Measurements from ENCODE around the gene CAB39L. TPM values are rescaled to one million over a fixed set of nuclear protein-coding genes. Genes with fewer than 3 reads are reported as not detected.
A peak's percentile ranks its signal among the peaks of the same experiment; 100 is the strongest.

Gene CAB39L
- 10 to 100 TPM in 3 of 5 donors, 1 to 10 TPM in 2; 8.2 to 13.0 (median 10.1) TPM for polyA plus RNA-seq (ENCODE audit: insufficient read depth in 1 of 5, insufficient read length in 5 of 5, low replicate concordance in 1 of 5)
- long read RNA-seq, donor 1, partial matches to known transcripts: 21 of 23 reads
- long read RNA-seq, donor 1, other reads (novel, unspliced or antisense): 0 of 23 reads
- long read RNA-seq, donor 2, partial matches to known transcripts: 0 of 1 reads
- long read RNA-seq, donor 2, other reads (novel, unspliced or antisense): 0 of 1 reads
- long read RNA-seq, donor 3, partial matches to known transcripts: 0 of 2 reads
- long read RNA-seq, donor 3, other reads (novel, unspliced or antisense): 0 of 2 reads
- long read RNA-seq, donor 4: 0 reads
- long read RNA-seq, donor 5, partial matches to known transcripts: 0 of 4 reads
- long read RNA-seq, donor 5, other reads (novel, unspliced or antisense): 0 of 4 reads
- long read RNA-seq, donor 6, partial matches to known transcripts: 0 of 1 reads
- long read RNA-seq, donor 6, other reads (novel, unspliced or antisense): 0 of 1 reads
- long read RNA-seq, donor 7, partial matches to known transcripts: 8 of 8 reads
- long read RNA-seq, donor 7, other reads (novel, unspliced or antisense): 0 of 8 reads
- long read RNA-seq, donor 8: 0 reads

DNA sequence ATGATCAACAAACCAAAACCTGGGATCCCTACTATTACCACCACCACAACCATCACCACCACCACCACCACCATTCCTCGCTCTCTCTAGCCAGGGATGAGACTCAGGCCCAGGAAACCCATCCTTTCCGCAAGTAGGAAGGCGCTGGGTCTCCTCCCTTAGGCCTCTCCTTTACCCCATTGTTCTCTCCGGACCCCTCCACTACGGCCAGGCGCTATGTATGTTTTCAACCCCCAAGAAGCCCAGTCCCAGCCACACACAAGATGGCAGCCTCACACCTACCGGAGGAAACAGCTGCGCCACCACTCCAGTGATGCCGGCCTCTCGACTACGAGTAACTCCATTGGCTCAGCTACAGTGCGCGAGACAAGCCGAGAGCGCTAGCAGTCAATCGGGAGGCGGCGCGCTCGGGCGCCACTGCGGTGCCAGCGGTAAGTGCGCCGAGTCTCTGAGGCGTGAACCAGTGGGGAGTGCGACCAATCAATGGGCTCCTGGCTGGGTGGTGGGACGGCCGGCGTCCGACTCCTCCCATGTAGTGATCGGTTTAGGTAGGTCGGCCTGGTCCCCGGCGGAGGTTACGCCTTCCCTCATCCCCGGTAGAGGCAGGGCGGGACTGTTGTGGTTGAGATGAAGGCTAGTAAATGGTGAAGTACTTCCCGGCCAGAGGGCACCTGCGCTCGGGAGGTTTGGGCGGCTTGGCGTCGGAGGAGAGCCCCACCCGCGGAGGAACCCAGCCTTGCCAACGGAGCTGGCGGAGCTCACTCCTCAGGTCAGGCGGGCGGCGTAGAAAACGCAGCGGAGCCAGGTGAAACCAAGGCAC, at the start of gene CAB39L, which contains the start of gene SETDB2:
Gene CAB39L (minus strand): TSS at position 361 of the 820 bp plus-strand sequence. CDS start 61,154 bp downstream, outside the sequence.
Gene SETDB2 (plus strand): TSS at position 571 of the 820 bp plus-strand sequence. CDS start 7,620 bp downstream, outside the sequence.
- DNase-seq: peak; percentile 98

DNA sequence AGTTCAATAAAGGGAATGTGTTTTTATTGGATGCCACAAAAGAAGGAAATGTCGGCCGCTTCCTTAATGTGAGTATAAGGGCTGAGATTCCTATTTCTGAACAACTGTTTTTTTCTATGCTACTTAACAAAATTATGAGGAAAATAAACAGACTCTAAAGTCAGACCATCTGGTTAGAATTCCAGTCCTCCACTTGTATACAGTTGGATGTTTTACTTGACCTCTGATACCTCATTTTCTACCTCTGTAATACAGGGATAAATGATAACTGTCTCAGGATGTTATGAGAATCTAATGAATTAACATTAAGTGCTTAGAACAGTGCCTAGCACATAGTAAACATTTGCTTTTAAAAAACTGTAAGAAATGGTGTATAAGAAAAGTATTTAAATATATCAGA, 44.7 kb upstream of the CAB39L start:
- no peak for DNase-seq

DNA sequence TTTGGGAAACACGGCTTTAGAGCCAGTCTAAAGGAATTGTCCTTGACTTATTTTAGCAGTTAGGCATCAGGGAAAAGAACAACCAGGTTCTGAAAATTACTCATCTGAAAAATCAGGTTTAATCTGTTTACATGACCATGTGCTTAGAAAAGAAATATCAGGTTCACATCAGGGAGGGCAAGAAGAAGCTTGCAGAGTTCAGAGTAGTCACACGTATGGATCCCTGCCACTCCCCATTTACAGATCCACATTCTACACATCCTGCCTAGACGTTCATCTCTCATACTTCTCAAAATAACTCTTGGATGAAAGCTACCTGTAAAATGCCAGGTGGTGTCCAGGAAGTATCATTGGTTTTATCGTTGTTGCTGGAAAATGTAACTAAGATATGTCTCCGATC, 37.9 kb upstream of the CAB39L start:
- DNase-seq: no peak

DNA sequence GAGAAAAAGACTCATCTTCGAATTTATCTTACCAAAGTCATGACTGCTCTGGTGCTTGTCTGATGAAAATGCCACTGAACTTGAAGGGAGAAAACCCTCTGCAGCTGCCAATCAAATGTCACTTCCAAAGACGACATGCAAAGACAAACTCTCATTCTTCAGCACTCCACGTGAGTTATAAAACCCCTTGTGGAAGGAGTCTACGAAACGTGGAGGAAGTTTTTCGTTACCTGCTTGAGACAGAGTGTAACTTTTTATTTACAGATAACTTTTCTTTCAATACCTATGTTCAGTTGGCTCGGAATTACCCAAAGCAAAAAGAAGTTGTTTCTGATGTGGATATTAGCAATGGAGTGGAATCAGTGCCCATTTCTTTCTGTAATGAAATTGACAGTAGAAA, 32.7 kb upstream of the CAB39L start:
- DNase-seq: no peak

DNA sequence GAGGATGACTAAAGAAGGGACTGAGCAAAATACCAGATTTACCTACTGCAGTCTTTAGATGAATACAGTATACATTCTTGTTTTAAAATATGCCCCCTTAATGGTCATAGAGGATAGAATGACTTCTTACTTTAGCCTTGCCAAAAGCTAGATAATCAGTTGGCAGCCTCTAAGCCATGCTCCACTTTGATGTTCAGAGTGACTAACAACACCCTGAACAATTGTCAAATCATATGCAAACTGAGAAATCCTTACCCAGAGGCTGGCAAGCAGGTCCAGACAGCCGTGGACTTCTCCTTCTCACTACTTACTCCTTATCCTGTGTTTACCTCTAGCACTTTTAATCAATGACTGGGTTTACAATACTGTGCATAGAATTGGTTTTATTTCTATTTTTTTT, 28.3 kb upstream of the CAB39L start:
- no peak for DNase-seq

DNA sequence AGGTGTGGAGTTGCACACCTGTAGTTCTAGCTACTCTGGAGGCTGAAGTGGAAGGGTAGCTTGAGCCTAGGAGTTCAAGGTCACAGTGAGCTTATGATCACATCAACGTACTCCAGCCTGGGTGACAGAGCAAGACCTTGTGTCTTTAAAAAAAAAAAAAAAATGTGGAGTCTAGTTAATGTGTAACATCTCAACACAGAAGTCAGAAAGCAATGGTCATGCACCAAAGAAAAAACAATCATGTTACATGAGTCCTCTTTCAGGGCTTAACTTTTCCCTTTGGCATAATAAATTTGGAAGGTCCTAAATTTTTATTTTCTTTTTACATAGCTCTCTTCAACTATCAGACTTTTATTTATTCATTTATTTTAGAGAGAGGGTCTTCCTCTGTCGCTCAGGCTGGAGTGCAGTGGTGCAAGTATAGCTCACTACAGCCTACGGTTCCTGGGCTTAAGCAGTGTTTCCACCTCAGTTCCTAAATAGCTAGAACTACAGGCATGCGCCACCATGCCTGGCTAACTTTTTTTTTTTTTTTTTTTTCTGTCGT, 22.5 kb upstream of the CAB39L start:
- no peak for DNase-seq

DNA sequence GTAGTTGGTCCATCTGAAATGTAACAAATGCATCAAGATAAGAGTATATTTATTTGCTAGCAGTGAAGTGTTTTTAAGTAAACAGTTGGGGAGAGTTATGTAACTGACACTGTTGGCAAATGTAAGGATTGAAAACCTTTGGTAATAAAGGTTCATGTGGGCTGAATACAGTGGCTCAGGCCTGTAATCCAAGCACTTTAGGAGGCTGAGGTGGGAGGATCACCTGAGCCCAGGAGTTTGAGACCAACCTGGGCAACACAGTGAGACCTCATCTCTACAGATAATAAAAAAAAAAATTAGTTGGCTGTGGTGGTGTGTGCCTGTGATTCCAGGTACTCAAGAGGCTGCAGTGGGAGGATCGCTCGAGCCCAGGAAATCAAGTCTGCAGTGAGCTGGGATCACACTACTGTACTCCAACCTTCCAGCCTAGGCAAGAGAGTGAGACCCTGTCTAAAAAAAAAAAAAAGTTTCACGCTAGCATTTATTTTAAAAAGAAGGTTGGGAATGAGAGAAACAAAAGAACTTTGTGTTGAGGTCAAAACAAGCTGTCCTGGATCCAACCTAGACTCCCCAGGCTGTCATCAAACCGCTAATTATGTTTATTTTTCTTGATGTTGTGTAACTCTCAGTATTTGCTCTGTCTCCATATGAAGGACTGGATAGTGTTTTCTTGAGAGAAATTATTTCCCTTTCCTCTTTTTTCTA, 20.9 kb upstream of the CAB39L start:
- no peak for DNase-seq

DNA sequence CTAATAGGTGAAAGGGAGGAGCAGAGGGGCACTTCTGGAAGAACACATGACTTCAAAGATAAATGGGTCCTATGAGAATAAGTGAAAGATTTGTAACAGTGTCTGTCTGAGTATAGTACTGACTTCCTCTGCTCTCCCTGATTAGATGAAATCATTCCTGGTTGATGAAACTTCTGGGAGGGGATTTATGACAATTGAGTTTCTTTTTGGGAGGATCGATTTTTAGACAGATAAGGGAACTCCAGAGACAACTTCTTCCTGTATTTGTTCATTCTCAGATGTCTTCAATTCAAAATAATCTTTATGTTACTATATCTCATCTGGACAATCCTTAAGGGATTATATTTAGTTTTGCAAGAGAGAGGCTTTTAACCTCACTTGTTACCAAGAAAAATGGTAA, 20.2 kb upstream of the CAB39L start:
- no peak for DNase-seq

DNA sequence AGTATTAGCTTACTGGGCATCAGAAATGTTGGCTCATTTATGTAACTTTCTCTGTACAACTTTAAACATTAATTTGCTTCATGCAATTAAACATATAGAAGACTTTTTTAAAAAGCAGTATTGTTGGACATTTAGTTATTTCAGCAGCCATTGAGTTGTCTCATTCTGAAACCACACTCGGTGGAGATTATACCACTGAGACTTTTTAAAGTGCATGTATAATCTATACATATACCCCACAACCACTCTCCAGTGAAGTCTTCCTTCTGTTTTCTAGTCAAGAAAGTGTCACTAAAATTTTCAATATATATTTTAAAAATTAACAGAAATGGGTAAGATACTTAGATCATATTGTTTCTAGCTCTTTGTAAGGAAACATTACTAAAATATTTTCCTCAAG, 15.7 kb upstream of the CAB39L start:
- DNase-seq: no peak

DNA sequence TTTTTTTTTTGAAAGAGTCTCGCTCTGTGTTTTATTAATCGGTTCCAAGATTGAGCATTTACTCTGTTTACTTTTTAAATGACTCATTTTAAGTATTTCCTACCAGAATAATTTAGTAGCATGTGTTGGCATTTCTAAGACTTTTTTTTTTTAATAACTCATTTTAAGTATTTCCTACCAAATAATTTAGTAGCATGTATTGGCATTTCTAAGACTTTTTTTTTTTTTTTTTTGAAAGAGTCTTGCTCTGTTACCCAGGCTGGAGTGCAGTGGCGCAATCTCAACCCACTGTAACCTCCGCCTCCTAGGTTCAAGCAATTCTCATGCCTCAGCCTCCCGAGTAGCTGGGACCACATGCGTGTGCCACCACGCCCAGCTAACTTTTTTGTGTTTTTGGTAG, 13.4 kb upstream of the CAB39L start:
- DNase-seq: no peak

DNA sequence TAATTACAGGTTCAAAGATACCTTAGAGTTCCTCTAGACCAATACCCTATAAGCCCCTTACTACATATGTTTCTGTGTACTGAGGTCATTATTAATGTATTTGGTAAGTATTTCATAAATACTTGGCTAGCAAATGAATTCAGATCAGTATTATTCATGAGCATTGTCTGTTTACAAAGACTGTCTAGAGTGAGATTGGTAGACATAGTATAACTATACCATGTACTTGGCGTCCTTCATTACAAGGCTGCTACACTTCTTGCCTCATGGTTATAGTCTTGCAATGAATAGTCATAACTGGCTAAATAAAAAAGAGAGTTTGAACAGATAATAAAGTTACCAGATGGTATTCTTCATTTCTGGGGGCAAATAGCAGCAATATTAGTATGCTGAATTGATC, 12.3 kb upstream of the CAB39L start:
- no peak for DNase-seq

DNA sequence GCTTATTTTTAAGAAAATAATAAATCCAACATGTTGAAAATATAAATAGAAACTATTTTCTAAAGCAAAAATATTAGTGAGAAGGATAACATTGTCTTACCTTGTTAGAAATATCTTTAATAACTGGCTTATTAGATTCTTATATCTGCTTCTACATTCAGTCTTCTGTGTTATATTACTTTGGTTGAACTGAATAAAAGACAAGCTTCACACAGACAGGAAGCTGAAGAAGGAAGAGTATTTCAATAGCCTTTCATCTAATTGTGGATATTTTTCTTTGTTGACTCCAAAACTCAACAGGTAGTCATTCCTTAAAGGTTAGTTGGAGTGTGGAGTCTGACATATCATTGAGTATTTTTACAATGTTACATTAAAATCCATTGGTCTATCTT, 11.1 kb upstream of the CAB39L start:
- no peak for DNase-seq

DNA sequence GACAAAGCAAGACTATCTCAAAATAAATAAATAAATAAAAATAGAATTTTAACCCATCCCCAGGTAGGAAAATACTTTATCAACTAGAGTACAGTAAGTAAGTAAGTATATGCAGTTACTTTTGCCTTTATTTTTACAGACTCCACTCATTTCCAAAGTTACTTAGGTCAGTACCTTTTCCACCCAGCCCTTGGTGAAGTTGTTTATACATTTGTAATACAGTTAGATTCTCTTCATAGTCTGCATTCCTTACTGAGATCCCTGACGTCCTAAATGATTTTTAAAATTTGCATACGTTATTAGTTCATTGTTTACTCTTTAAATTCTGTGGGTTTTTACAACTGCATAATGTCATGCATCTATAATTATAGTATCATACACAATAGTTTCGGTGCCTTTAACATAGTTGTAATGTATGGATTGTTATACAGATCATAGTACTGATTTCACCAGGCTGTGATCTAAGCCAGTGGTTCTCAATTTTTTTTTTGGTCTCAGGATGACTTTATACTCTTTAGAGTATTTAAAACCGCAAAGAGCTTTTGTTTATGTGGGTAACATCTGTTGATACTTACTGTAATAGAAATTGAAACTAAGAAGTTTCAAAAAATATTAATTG, 10.6 kb upstream of the CAB39L start:
- DNase-seq: no peak

DNA sequence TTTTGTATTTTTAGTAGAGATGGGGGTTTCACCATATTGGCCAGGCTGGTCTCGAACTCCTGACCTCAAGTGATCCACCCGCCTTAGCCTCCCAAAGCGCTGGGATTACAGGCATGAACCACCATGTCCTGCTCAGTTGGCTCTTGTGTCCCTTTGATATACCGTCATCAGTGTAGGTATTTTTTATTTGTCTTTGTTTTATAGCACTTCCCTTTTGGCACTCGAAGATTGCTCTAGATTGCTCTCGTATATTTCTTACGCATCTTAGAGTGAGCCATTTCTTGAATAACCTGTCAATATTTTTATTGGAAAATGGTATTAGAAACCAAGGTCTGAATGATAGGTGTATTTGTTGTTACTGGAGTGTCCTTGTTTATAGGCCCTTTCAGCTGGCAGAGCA, 9.6 kb upstream of the CAB39L start:
- no peak for DNase-seq

DNA sequence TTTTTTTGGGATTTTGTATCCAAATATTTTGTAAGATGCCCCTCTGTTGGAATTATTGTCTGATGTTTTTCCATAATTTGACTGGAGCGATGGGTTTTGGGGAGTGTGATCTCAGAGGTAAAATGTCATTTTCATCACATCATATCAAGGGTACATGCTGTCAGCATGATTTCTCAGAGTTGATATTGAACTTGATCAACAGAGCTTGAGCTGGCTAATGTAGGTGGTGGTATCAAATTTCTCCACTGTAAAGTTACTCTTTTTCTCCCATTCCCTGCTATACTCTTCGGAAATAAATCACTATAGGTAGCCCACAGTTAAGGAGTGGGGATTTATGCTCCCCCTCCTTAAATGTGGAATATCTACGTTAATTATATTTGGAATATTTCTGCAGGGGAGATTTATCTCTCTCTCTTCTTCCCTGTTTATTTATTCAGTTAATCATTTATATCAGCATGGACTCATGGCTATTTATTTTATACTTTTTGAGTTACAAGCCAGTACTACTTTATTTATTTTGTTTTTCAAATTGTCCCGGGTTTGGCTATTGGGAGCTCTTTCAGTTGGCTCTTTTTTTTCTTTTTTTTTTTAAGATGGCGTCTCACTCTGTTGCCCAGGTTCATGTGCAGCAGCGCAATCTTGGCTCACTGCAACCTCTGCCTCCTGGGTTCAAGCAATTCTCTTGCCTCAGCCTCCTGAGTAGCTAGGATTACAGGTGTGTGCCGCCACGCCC, 9.0 kb upstream of the CAB39L start:
- DNase-seq: no peak

DNA sequence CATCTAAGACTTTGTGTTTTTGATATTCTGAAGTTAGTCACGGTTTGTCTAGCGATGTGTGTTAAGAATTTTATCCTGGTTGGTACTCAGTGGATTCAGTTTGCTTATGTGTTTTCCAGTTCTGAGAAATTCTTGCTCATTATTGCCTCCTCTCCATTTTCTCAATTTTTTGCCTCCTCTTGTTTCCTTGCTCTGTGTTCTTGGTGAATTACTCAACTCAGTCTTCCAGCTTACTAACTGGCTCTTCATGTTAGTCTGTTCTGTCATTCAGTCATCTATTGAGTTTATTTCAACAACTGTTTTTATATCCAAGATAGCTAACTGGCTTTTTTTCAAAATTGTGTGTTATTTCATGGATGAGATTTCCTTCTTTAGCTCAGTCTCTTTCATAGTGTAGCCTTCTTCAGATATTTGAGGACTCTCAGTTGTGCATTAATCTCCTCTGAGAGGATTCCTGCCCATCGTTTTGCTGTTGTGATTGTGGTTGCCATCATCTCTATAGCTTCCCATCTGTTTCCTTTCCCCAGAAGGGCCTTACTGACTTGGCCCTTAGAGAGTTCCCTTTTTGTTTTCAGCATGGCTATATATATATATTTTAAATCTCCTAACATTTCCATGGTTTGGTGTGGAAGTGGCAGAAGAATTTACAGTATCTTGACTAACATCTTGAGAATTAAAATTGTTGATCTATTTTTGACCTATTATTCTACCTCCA, 6.4 kb upstream of the CAB39L start:
- no peak for DNase-seq

DNA sequence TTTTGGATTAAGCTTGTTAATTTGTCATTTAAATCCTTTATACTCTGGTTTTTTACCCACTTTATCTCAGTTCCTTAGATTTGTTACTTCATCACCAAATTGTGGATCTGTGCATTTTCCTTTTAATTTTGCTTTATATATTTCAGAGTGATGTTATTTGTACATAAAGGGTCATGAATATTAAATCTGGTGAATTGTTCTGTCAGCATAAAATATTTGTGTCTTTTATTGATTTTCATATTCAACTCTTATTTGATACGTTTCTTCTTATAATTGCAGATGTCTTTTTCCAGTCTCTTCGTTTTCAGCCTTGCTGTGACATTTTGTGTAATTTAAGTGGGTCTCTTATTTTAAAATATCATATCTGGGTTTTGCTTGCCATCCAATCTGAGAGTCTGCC, 4.9 kb upstream of the CAB39L start:
- DNase-seq: no peak

DNA sequence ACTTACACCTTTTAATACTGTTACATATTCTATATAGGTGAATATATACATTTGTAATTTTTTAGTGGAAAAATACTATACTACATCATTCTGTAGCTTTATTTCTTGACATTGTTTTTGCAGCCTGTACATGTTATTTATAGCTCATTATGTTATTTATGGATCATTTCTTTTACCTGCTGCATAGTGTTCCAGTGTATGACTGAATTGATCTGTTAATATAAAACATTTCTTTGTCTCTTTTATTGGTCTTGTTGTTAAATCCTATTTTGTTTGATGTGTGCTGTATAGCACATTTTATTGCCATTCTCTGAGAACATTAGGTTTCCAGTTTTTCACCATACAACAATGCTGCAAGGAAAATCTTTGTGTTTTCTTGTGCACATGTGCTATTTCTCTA, 2.6 kb upstream of the CAB39L start:
- no peak for DNase-seq

DNA sequence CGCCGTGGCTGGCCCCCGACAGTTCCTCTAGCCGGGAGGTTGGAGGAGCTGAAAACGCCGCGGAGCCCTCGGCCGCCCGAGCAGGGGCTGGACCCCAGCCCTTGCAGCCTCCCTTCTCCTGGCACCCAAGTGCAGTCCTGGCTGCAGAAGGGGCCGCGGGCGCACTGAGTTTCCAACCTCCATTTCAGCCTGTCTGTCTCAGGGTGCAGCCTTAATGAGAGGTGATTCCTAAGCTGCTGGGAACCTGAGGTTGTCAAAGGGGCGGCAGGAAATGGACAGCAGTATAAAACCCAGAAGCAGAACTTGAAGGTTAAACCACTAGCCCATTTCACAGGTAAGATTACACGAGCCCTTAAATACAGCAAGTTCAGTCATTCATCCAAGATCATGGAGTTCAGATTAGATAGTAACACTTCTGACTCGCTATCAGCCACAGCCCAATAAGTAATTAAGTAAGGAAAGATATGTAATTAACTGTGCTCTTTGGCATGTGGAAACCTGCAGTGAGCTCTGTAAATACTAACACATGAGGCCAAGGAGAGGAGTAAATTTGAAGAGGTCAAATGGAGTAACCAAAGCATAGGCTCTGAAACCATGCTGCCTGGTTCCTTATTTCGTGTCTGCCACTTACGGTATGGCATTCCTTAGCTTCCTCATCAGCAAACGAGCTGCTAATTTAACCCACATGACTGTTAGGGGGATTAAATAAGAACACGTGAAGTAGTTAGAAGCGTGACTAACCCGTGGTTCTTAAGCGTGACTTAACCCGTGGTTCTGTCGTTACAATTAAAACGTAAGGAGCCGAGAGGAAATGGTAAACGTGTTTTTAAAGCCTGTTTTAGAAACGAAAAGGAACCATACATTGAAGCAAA, 896 bp upstream of the CAB39L start:
- DNase-seq: peak; percentile 29 to 42
